ELF-1 (cell line): ENCODE results near the gene RANBP10.

Experiments used
- DNase-seq: peaks from one replicate; pipeline ENCODE4 v3.0.0-alpha.2; 2016; ENCODE audit warnings: low read depth, low spot score

Gene RANBP10

DNA sequence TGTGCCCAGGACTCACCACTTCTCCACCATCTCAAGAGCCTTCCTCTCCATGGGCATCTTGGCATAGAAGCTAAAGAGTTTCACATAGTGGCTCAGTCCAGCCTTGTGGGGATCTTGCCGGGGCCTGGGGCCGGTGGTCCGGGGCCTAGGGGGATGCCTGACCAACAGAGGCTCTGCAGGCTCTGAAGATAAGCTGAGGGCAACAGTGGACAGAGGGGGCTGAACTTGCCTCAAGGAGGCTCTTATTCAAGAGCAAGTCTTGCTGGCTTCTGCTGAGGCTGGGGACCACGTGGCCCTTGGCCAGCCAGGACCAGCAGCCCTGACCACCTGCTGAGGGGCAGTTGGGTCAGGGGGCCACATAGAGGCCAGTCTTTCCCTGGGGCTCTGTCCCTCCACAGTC, 22.3 kb upstream of the RANBP10 start:
- no peak for DNase-seq

DNA sequence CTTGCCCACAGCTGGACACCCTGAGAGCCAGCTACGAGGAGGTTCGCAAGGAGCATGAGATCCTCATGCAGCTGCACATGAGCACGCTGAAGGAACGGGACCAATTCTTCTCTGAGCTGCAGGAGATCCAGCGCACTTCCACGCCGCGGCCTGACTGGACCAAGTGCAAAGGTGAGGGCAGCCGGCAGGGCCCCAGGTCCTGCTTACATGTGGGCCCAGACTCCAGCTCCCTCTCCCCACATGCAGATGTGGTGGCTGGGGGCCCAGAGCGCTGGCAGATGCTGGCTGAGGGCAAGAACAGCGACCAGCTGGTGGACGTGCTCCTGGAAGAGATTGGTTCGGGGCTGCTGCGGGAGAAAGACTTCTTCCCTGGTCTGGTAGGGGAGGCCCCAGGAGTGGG, 19.5 kb upstream of the RANBP10 start:
- DNase-seq = no peak

DNA sequence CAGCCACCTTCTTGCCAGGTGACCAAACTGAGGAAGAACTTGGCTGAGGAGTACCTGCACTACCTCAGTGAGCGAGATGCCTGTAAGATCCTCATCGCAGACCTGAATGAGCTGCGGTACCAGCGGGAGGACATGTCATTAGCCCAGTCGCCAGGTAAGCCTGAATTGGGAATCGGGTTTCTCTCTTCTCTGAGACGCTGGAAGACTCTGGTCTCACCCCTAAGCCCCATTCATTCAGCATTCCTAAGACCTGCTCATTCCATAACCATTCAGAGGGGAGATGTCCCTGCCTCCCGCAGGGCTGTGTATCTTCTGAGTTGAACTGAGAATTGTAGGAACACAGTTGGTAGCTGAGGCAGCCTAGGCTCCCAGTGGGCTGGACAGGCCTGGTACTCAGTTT, 18.8 kb upstream of the RANBP10 start:
- no peak for DNase-seq

DNA sequence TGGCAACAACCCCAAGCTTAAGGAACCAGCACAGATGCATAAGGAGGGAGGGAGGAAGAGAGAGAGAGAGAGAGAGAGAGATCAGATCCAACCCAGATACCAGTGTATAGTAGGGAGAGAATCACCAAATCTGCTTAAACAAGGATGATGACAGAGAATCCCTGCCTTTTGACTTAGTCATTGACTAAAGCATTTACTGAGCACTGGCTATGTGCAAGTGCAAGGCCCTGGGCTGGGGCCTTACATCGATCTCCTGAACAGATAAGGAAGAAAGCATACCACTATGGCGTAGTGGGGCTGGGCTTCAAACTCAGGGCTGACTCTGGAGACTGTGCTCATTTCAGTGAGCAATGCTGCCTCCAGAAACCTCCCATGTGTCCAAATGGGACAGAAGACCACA, 16.2 kb upstream of the RANBP10 start:
- DNase-seq = peak; percentile 12

- DNase-seq = no peak
Measured at GRCh38 chr16:67820608-67821259, 14.4 kb upstream of the RANBP10 start.

- no peak for DNase-seq
Measured at GRCh38 chr16:67814567-67814966, 8.2 kb upstream of the RANBP10 start.

DNA sequence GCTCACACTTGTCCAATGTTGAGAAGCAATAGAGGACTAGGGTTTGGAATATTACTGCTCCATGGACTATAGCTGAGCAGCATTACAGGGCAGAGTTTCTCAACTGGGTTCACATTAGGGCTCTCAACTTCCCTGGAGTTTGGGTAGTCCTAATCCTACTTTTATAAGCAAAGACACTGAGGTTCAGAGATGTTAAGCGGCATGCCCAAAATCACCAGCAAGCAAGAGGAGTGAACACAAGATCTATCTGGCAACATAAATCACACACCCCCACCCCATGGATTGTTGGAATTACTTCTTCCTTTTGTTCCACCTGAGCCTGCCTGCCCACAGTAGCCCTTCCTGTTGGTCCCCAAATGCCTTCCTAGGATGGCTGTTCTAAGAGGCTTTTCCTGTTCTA, 5.5 kb upstream of the RANBP10 start:
- no peak for DNase-seq

- no peak for DNase-seq
Measured at GRCh38 chr16:67807148-67807682, 855 bp upstream of the RANBP10 start.

GRCh38 chr16:67805718-67806427, 487 bp downstream of the RANBP10 start:
- no peak for DNase-seq

- DNase-seq = no peak
Measured at GRCh38 chr16:67804853-67805542, 1.4 kb downstream of the RANBP10 start.

DNA sequence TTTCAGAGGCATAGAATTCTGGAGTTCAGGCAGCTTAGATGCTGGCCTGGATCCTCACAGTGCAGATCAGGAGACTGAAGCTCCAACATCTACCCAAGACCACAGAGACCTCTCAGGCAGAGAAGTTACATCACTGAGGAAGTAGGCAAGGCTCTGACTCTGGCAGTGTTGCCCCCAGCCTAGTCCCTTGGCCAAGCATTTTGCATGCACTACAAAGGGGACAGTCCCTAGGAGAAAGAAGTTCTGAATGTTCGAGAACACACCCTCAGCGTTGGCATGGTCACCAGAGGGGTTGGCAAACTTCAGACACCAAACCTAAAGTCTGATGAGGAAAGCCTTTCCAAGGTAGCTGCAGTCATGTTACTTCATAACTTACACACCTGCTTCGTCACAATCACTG, 2.5 kb downstream of the RANBP10 start:
- no peak for DNase-seq

DNA sequence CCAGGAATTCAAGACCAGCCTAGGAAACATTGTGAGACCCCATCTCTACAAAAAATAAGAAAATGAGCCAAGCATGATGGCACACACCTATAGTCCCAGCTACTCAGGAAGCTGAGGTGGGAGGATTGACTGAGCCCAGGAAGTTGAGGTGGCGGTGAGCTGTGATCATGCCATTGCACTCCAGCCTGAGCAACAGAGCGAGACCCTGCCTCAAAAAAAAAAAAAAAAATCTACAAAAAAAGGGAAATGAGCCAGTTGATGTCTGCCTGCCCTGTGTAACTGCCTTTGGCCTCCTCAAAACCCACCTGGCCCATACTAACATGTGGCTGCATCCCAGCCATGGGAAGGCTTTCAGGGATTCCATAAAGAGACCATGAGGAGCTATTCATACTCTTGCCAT, 4.5 kb downstream of the RANBP10 start:
- no peak for DNase-seq

- no peak for DNase-seq
Measured at GRCh38 chr16:67801241-67801640, 5.1 kb downstream of the RANBP10 start.

- no peak for DNase-seq
Measured at GRCh38 chr16:67800338-67800926, 5.9 kb downstream of the RANBP10 start.

GRCh38 chr16:67796099-67796718, 10.2 kb downstream of the RANBP10 start:
- no peak for DNase-seq

DNA sequence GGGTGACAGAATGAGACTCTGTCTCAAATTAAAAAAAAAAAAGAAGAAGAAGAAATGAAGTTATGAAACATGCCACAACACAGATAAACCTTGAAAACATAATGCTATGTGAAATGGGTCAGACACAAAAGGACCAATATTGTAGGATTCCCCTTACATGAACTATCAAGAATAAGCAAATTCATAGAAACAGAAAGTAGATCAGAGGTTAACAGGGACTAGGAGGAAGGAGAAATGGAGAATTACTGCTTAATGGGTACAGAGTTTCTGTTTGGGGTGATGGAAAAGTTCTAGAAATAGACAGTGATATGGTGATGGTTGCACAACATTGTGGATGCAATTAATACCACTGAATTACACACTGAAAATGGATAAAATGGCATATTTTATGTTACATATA, 16.3 kb downstream of the RANBP10 start:
- DNase-seq = no peak

DNA sequence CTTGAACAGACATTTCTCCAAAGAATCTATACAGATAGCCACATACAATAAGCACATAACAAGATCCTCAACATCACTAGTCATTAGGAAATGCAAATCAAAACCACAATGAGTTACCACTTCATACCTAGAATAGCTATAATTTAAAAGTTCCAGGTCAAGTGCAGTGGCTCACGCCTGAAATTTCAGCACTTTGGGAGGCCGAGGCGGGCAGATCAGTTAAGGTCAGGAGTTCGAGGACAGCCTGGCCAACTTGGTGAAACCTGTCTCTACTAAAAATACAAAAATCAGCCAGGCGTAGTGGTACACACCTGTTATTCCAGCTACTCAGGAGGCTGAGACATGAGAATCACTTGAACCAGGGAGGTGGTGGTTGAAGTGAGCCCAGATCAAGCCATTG, 19.9 kb downstream of the RANBP10 start:
- DNase-seq = no peak

- no peak for DNase-seq
Measured at GRCh38 chr16:67783353-67783725, 23.0 kb downstream of the RANBP10 start.

DNA sequence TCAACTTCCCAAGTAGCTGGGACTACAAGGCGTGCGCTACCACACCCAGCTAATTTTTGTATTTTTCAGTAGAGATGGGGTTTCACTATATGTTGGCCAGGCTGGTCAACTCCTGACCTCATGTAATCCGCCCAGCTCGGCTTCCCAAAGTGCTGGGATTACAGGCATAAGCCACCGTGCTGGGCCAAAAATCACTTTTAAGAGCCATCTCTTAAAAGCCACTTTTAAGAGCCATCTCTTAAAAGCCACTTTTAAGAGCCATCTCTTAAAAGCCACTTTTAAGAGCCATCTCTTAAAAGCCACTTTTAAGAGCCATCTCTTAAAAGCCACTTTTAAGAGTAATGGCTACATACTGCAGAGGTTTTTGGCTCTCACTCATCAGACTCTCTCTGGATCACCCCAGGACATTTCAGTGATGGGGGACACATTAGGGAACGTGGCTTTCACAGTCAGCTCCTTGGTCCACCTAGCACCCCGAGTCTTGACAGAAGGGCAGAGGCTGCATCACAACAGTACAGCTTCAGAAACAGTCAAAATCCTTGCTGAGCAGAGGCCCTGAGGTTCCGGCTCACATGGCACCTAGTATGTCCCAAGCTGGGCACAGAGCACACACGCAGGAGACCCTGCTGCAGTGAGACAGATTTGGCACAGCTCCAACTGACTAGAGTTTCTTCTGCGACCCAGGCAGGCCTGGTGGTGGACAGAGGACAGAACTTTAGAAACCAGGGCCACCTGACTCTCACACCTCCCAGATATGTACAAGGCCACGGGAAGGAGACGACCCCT, 23.6 kb downstream of the RANBP10 start:
- DNase-seq = no peak

DNA sequence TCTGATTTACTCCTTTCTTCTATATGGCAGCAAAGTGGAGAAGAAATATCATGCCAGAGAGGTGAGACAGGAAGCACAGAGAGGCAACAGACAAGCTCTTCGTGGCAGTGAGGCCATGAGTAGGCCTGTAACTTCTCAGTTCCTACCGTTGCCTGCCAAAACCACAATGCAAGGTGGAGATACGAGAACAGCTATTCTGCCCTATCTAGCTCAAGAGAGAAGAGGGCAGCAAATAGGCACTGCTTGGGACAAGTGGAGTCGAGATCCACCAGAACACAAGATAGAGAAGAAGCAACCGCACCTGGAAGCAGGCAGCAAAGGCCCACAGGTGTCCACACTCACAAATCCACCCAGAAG, 24.8 kb downstream of the RANBP10 start:
- no peak for DNase-seq

- DNase-seq = no peak
Measured at GRCh38 chr16:67780847-67781564, 25.4 kb downstream of the RANBP10 start.
